Measurements from ENCODE around the gene MEGF6.

Gene MEGF6, protein sequence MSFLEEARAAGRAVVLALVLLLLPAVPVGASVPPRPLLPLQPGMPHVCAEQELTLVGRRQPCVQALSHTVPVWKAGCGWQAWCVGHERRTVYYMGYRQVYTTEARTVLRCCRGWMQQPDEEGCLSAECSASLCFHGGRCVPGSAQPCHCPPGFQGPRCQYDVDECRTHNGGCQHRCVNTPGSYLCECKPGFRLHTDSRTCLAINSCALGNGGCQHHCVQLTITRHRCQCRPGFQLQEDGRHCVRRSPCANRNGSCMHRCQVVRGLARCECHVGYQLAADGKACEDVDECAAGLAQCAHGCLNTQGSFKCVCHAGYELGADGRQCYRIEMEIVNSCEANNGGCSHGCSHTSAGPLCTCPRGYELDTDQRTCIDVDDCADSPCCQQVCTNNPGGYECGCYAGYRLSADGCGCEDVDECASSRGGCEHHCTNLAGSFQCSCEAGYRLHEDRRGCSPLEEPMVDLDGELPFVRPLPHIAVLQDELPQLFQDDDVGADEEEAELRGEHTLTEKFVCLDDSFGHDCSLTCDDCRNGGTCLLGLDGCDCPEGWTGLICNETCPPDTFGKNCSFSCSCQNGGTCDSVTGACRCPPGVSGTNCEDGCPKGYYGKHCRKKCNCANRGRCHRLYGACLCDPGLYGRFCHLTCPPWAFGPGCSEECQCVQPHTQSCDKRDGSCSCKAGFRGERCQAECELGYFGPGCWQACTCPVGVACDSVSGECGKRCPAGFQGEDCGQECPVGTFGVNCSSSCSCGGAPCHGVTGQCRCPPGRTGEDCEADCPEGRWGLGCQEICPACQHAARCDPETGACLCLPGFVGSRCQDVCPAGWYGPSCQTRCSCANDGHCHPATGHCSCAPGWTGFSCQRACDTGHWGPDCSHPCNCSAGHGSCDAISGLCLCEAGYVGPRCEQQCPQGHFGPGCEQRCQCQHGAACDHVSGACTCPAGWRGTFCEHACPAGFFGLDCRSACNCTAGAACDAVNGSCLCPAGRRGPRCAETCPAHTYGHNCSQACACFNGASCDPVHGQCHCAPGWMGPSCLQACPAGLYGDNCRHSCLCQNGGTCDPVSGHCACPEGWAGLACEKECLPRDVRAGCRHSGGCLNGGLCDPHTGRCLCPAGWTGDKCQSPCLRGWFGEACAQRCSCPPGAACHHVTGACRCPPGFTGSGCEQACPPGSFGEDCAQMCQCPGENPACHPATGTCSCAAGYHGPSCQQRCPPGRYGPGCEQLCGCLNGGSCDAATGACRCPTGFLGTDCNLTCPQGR (N-terminal part only)

DNA sequence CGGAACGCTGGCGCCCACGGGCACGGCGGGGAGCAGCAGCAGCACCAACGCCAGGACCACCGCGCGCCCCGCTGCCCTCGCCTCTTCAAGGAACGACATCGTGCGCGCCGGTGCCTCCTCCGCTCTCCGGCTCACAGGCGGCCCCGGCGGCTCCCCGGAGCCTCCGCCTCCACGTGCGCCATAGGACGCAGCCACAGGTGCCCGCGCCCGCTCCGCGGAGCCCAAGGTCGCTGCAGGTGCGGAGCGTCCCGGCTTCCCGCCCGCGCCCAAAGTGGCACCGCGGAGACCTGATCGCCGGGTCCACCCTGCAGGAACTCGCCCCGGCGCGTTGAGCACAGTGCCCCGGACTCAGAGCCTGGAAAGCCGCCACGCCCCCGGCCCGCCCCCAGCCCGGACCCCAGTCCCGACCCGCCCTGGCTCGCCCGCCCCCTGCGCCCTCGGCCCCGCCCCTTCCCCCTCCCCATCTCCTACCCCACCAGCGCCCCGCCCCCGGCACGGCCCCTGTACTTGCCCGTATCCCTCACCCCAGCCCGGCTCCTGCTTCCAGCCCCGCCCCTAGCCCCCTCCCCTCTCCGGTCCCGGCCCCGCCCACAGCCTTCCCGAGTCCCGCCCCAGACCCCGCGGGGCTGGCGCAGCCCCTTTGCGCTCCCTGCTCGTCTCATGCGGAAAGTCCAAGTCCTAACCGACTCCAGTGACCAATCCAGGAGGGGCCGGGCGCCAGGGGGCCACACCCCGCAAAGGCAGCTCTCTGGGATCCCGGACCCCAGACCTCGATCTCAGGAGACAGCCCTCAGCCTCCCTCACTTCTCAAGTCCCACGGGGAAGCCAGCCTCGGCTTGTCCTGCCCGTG, at the start of gene MEGF6:
Gene MEGF6, minus strand, starts transcription at position 339 of the 850 bp plus-strand sequence. Its CDS starts 240 bp downstream, at position 99.
- DNase-seq (ENCODE audit: low spot score), result no peak

DNA sequence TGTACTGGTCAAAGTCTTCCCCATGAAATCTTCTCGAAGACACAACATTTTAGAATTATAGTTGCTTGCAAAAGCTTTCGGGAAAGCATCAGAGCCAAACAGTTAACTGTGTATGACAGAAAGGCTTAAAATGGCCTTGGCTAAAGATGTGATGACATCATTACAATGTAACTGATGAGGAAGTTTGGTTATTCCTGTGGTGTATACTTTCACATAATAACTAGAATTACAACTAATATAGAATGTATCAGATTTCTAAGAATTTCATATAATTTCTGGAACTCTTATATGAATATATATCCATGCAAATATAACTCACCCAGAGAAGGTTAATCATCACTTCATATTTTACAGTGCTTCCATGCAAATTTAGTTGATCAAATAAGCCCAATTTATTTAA, 49.4 kb upstream of the MEGF6 start:
- no peak for DNase-seq (ENCODE audit: low spot score)

- DNase-seq (ENCODE audit: low spot score), result no peak
Measured at GRCh38 chr1:3659093-3659492, 47.8 kb upstream of the MEGF6 start.

- DNase-seq (ENCODE audit: low spot score), result no peak
Measured at GRCh38 chr1:3658231-3658615, 46.9 kb upstream of the MEGF6 start.

- DNase-seq (ENCODE audit: low spot score), result no peak
Measured at GRCh38 chr1:3657578-3658230, 46.4 kb upstream of the MEGF6 start.

- DNase-seq (ENCODE audit: low spot score), result no peak
Measured at GRCh38 chr1:3657096-3657475, 45.8 kb upstream of the MEGF6 start.

GRCh38 chr1:3656450-3657095, 45.3 kb upstream of the MEGF6 start:
- DNase-seq (ENCODE audit: low spot score), result no peak

DNA sequence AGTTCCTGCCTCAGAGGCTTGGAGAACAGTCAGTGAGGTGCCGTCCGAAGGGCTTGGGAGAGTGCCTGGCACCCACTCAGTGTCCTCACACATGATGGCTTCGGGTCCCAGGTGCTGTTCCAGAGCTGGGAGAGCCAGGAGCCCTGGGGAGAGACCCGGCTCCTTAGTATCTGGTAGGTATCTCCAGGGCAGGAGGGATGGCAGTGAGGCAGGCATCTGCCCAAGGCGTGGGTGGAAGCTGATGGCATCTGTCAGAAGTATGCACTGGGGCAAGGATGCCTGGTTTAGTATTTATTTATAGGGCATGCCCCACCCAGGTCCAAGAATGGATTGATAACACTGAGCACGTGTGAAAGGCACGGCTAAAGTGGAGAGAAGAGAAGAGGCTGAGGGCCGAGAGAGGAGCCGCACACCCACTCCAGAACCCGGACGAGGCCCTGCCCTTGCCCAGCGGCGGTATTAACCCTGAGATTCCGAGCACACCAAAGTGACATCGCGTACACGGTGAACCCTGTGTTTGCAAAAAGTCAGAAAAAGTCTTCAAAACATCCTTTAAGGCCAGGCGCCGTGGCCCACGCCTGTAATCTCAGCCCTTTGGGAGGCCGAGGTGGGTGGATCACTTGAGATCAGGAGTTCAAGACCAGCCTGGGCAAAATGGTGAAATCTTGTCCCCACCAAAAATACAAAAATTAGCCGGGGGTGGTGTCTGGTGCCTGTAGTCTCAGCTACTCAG, 43.4 kb upstream of the MEGF6 start:
- no peak for DNase-seq (ENCODE audit: low spot score)

GRCh38 chr1:3653286-3653618, 41.9 kb upstream of the MEGF6 start:
- DNase-seq (ENCODE audit: low spot score), result no peak

GRCh38 chr1:3652548-3653285, 41.4 kb upstream of the MEGF6 start:
- DNase-seq (ENCODE audit: low spot score), result no peak

- DNase-seq (ENCODE audit: low spot score), result no peak
Measured at GRCh38 chr1:3651930-3652547, 40.7 kb upstream of the MEGF6 start, which contains the start of gene TP73. Gene TP73, plus strand, starts transcription at chr1:3652516. Its CDS starts 29,850 bp downstream, at chr1:3682366.

DNA sequence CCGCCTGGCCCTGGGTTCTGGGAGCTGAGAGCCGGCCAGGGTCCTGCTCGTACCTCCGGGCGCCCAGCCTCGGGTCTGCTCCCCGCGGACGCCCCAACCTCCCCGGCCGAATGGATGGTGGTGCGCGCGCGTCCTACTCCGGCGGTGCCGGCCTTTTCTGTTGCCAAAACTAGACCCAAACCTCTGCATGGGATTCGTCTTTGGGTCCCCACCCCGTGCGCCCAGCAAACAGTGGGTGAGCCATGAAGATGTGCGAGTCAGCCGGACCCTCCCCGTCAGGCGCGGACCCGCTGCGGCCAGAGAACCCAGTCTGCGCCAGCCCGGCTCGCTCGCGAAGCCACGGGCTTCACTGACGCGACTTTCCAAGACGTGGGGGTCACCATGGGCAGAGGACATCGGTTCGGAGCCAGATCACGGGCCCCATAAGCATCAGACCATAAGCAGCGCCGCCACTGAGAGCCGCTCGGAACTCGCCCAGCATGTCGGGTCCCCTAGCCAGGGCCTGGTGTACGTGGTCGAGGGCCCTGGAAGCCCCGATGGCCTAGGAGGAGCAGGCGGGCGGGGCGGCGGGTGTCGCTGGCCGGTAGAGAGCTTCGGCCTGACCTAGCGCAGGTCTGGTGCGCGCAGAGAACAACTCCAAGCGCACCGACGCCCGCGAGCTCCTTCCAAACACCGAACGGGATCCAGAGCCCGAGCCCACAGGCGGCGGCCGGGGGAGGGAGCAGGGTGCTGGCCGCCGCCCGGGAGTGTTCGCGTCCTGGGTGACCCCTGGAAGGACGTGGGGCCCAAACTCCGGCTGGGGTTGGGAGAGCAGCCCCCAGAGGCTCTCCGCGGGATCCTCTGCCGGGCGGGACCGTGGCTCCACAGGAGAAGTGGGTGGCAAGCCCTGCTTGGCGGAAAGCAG, 40.0 kb upstream of the MEGF6 start:
- no peak for DNase-seq (ENCODE audit: low spot score)

DNA sequence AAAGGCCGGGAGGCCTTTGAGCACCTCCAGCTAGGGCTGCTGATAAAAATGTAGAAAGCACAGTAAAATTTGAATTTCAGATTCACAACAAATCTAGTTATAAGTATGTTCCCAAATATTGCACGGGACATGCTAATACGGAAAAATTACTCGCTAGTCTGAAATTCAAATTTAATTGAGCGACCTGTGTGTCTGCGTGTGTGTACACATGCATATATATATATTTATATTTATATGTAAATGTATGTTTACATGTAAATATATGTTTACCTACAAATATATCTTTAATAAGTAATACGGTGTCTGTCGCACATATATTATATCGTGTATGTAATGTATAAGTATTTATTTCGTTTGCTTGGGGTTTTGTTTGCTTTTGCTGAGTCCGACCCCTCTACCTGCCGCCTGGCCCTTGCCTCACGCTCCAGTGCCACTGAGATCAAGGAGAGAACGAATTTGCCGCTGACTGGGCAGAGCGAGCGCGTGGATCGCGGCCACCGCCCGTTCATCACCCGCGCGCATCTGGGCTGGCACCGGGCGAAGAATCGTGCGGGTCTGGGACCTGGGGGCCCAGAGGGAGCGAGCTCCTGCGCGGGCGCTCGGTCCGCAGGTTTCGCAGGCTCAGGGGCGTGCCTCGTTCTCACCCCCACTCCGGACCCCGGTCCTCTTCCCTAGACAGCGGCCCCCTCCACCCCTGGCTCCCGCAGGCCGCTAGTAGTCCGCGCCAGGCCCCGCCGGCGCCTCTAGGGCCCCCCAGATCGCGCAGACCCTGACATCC, 39.1 kb upstream of the MEGF6 start:
- no peak for DNase-seq (ENCODE audit: low spot score)

DNA sequence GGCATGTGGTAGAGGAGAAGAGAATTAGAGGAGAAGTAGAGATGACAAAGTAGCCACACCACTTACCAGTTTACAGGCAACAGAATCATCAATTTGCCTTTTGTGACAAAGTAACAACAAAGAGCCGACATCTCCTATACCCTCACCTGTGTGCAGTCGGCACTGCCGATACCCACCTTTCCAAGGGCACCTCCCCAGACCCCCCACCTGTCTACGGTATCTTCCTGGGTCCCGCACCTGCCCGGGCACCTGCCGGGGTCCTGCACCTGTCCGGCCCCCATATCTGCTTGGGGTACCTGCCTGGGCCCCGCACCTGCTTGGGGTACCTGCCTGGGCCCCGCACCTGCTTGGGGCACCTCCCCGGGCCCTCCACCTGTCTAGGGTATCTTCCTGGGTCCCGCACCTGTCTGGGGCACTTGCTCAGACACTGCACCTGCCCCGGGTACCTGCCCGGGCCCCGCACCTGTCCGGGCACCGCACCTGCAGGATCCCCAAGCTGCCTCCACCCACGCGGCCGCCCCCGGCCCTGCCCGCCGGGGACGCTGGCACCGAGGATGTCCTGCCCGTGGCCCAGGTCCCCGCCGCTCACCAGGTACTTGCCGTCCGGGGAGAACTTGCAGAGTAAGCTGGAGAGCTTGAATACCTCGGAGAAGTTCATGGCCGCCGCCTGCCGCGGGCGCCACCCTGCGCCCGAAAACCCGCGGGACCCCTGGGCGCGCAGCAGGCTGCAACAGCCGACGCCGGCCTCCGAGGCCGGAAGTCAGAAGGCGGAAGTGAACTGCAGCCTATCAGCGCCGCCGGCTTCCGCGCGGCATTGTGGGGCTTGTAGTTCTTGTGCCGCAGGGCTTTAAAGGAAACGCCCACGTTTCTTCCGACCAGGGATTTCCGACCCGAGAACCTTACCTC, 38.3 kb upstream of the MEGF6 start, which contains the start of gene WRAP73:
Gene WRAP73, minus strand, starts transcription at position 762 of the 906 bp plus-strand sequence. Its CDS starts 104 bp downstream, at position 658.
- DNase-seq (ENCODE audit: low spot score), result peak; percentile 86

- no peak for DNase-seq (ENCODE audit: low spot score)
Measured at GRCh38 chr1:3646596-3646995, 35.3 kb upstream of the MEGF6 start.

Measured in putamen (tissue), 1 donor.